GM19035 (cell line): ENCODE results near the gene IKZF2.
"Not testable (repeated sequence)": the region's sequence is repeated elsewhere in the genome, so short reads cannot be mapped to it uniquely, and the experiment has no call there.

Experiments
- ATAC-seq: cut with Tn5 transposase; IDR thresholded peaks from one replicate; pipeline ENCODE4 v1.9.1; 2021; ENCODE audit not compliant: unreplicated experiment

Gene IKZF2

GRCh38 chr2:213043566-213043965 is 107.8 kb downstream of the IKZF2 start:
- no peak for ATAC-seq

DNA sequence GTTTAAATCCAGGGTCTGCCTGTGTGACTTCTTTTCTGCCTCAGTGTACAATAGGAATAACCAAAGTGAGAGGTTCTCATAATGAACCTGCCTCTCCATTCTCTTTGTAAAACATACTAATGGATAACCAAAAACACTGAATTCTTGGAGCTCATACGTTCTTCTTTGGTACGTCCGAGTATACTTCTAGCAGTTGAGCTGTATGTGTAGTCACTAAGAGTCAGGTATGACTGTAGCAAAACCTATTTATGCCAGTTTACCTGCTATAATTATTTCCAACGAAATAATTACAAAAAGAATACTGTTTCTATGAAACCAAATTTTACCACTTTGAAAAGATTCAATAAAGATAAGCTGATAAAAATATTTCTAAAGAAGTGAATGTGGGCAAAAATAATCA is 109.2 kb downstream of the IKZF2 start:
- ATAC-seq: no peak

DNA sequence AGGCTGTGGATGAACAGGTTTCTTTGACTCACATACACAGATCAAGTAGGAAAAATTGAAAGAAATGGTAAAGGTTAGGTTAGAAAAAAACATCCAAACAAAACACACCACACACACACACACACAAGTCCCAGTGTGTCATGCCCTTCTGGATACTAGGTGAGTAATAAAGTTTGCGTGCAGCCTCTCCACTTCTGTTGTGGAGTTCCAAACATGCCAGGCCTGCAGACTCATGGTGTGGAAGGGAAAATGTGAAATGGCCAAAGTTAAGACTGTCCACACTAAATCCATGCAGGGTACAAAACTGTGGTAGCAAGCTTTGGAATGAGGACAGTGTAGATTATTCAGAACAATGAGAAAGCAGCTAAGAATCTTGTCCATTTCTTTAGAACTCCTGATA is 114.6 kb downstream of the IKZF2 start:
- no peak for ATAC-seq

GRCh38 chr2:213034585-213034984 is 116.8 kb downstream of the IKZF2 start:
- ATAC-seq: no peak

GRCh38 chr2:213032607-213033006 is 118.8 kb downstream of the IKZF2 start:
- ATAC-seq: no peak

DNA sequence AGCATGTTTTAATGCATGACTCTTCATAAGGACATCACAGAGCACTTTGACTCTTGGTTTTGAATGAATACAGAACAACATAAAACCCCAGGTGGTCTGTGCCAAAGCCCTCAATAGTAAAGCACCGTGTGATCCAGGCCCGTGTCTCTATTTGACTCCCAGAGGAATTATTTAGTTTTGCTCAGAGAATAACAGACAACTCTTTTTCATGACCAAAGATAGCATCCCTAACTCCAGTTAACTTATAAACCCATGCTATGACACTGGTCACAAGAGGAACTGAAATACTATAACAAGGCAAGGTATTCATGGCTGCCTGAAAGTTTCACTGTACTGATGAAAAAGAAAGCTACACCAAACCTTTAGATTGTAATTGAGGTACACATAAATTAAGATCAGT is 128.4 kb downstream of the IKZF2 start:
- ATAC-seq: peak; percentile 51

DNA sequence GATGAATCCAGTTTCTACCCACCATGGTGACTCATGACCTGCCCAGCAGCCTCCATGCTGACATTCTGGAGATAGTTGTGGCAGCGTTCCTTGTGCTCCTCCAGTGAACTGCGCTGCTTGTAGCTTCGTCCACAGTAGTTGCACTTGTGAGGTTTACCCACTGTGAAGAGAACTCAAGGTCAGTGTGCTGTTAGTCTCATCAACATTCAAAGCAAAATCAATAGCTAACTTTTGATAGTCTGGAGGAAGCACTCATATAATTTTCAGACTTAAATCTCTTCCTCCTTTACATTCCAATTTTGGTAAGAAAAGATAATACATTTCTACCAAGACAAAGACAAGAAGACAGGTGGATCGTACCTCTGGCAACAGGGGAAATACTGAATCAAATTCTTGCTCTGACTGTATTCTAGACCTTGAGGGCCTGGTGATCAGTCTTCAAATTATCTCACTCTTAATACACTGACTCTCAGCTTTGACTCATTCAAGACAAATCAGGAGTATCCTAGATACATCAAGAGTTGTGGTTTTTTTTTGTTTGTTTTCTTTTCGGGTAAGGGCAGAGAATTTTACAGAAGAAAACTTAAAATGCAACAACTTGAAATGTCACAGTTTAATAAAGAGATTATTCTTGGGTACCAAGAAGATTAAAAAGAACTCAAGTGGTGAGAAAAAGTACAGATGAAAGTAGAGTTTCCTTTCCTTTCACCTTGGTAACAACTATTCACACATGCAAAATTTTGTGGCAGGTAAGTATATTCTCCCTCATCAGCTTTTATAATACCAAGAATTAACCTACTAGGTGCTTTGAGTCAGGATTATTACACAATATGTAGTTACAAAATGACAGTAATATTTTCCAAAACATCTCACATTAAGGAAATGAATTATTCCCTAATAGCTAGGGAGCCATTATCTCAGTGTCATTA is 129.2 kb downstream of the IKZF2 start:
- ATAC-seq: peak; percentile 84

GRCh38 chr2:213020913-213021312 is 130.5 kb downstream of the IKZF2 start:
- not testable (repeated sequence) for ATAC-seq

GRCh38 chr2:213020268-213020667 is 131.1 kb downstream of the IKZF2 start:
- ATAC-seq: no peak

DNA sequence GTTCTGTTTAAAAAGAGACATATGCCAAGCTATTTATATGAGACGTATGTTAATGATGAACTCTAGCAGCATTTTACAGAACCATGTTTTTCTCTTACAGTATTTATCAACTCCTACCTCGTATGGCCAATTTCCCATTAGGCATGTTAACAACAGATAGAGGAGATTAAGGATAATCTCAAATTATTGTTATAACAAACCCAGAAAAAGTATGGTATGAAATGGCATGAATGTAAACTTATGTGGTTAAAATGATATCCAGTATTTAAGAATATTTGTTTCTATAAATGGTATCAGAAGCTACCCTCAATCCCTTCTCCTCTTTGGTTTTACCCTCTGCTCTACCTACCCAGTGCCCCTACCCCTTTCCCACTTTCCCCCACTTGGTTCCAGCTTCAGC is 132.0 kb downstream of the IKZF2 start:
- no peak for ATAC-seq

GRCh38 chr2:213018340-213018901 is 133.0 kb downstream of the IKZF2 start:
- ATAC-seq: no peak

DNA sequence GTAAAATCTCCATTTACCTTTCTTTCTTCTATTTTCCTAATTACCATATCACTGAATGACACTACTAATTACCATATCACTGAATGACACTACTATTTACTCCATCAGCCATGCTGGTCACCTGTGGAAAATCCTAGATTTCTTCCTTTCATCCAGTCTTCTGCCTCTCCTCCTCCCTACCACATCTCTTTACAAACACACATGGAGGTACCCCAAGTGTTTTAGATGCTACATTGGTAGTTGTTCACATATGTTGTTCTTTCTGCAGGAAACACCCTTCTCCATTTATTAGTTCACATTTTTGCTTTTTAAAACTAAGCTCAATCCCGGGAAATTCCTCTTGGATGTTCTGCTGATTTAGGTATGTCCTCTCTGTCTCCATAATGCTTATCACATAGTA is 134.0 kb downstream of the IKZF2 start:
- no peak for ATAC-seq

GRCh38 chr2:213016984-213017351 is 134.4 kb downstream of the IKZF2 start:
- ATAC-seq: no peak

DNA sequence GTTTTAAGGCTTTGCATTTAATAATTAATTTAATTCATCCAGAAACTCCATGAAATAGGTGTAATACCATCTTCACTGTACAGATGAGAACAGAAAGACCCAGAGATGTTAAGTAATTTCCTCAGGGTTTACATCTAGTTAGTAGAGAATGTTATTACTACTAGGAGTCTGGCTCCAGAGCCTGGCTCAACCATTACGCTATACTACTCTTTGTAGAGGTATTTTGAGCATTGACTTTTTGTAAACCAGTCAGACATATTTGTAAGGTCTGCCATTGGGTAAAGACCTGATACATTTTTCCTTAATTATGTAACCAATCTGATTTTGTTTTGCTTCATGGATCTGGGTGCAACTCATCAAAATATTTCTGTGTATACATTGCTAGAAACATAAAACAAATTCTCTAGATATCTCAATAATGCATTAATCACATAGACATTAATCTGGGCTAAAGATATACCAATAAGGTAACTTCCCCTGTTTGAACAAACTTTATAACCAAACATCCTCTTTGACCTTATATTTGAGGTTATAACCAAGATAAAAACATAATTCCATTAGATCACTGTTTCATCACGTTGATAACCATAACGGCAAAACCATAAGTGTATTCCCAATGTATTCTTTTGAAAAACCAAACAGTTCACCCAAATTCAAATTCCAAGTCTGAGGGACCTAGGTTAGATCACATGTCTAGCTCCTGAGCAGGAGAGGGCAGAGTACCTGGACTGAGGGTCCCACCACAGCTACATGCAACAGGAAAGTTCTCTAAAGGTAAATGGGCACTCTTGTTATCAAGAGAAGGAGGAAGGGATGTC is 135.0 kb downstream of the IKZF2 start:
- ATAC-seq: peak; percentile 36

DNA sequence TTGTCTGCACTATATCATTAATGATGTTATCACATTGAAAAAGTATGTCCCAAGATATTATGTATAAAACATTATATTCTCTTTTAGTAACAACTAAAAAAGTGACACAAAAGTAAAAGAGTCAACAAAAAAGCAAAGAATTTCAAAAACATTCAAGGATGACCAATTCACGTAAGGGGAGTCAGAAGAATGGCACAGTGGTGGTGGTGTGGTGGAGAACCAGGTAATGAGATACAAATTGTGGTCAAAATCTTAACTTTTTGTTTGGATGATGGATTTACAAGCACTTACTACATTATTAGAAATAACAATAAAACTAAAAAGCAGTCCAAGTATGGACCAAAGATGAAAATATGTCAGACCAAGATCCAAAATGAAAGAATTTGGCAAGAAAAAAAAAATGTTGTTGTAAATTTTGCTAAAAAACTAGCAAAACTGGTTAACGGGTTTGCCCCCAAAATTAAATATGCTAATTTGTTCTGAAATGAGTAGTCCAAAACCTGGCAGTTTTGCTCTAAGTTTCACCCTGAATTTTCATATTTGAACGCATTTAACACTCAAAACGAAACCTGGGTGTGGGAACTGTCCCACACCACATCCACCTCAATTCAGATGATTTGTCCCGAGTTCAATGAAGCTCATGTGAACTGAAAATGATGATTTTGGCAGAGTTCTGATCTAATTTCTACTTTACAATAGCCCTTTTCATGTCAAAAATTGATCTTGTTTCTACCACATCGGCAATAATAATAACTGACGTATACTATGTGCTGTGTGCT is 135.8 kb downstream of the IKZF2 start:
- ATAC-seq: peak; percentile 84

DNA sequence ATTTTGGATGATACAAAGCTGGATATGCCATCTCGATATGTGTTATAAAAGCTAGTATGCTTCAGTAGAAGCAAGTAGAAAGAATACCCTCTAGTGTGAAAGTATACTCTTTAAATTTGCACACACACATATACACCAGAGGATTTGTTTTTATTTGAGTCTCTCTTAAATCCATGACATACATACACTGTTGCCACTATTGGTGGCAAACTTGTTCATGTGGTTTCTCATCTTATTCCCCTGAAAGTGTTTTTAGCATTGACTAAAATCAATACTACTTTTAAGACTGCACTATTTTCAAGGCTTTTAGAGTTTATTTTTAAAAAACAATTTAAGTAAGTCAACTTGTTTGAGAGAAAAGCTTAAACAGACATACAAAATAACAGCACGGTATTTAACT is 137.4 kb downstream of the IKZF2 start:
- ATAC-seq: no peak

- no peak for ATAC-seq
Observed at GRCh38 chr2:213011505-213011904, 139.9 kb downstream of the IKZF2 start.

DNA sequence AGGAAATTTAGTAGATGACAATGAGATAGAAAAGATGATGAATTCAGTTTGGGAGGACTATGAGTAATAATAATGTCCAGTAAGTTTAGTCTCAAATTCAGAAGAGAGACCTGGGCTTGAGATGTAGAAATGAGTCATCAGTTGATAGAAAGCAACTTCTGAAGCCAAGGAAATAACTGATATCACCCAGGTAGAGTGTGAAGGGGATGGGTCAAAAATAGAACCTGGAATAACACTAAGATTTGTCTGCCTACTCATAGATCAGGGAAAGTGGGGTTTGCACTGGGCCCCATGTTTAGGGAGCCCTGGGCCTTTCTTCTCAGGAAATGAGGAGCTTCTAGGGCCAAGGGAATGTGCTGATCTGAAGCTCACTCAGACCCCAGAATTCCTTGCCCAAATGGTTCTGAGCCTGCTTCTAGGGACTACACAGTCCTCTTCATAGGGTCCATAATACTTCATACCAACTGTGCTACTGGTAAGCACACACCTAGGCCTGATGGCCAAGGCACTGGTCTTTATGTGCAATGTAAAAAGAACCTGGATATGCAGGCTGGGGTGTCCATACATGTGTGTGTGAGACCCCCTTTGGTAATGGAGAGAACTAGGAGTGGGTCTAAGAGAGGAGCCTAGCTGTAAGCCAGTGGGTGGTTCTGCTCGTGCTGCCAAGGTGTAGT is 141.2 kb downstream of the IKZF2 start:
- no peak for ATAC-seq

DNA sequence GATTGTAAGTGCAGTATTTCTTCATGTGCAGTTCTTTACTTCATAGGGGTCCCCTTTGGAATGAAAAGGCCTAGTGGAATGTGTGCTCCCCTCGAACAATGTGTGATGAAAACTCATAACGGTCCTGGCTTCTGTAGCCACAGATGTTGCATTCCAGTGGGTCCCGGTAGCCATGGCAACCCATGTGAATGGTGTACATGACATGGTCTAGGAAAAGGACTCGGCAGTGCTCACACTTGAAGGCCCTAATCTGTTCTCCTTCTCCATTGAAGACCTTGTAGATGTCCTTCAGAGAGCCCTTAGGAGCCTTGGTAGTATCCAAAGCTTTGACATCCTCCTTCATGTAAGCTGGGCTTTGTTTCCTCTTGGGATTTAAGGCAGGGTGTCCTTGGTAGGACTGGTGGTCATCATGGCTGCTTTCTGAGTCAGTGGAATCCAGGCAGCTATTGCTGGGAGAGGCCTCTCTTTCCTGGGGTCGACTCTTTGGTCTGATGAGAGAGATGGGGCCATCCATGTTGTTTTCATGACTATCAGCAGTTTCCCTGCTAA is 144.0 kb downstream of the IKZF2 start:
- no peak for ATAC-seq

- no peak for ATAC-seq
Observed at GRCh38 chr2:213004197-213004821, 147.1 kb downstream of the IKZF2 start.
